ENCODE measurements around the gene SOCS1. TPM values are rescaled to one million over a fixed set of nuclear protein-coding genes. Genes with fewer than 3 reads are reported as not detected.

SOCS1 gene
- total and polyA plus RNA-seq, 2 of the 8 experiments (the other 6 are each of a cell fraction or from before 2014, with no cell fraction given) = 21.0 to 48.9 TPM

DNA sequence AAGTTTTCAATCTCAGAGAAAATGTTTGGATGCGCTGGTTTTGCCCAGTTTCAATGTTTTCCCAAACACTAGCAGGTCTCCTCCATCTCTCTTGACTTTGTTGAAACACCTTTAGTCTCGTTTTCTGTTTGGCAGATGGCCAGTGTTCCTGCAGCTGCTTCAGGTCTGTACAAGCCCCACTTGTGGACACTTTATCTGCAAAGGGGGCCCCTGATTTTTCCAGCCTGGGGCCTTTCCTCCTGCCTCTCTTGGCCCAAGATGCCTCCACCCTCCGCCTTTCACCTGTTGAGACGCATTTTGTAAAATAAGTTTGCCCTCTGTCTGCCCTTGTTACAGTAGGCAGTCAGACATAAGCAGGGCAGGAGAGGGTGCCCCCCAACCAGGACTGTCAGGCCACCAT, 47.0 kb upstream of the SOCS1 start (continued):
- TF ChIP-seq, protein P1, sequence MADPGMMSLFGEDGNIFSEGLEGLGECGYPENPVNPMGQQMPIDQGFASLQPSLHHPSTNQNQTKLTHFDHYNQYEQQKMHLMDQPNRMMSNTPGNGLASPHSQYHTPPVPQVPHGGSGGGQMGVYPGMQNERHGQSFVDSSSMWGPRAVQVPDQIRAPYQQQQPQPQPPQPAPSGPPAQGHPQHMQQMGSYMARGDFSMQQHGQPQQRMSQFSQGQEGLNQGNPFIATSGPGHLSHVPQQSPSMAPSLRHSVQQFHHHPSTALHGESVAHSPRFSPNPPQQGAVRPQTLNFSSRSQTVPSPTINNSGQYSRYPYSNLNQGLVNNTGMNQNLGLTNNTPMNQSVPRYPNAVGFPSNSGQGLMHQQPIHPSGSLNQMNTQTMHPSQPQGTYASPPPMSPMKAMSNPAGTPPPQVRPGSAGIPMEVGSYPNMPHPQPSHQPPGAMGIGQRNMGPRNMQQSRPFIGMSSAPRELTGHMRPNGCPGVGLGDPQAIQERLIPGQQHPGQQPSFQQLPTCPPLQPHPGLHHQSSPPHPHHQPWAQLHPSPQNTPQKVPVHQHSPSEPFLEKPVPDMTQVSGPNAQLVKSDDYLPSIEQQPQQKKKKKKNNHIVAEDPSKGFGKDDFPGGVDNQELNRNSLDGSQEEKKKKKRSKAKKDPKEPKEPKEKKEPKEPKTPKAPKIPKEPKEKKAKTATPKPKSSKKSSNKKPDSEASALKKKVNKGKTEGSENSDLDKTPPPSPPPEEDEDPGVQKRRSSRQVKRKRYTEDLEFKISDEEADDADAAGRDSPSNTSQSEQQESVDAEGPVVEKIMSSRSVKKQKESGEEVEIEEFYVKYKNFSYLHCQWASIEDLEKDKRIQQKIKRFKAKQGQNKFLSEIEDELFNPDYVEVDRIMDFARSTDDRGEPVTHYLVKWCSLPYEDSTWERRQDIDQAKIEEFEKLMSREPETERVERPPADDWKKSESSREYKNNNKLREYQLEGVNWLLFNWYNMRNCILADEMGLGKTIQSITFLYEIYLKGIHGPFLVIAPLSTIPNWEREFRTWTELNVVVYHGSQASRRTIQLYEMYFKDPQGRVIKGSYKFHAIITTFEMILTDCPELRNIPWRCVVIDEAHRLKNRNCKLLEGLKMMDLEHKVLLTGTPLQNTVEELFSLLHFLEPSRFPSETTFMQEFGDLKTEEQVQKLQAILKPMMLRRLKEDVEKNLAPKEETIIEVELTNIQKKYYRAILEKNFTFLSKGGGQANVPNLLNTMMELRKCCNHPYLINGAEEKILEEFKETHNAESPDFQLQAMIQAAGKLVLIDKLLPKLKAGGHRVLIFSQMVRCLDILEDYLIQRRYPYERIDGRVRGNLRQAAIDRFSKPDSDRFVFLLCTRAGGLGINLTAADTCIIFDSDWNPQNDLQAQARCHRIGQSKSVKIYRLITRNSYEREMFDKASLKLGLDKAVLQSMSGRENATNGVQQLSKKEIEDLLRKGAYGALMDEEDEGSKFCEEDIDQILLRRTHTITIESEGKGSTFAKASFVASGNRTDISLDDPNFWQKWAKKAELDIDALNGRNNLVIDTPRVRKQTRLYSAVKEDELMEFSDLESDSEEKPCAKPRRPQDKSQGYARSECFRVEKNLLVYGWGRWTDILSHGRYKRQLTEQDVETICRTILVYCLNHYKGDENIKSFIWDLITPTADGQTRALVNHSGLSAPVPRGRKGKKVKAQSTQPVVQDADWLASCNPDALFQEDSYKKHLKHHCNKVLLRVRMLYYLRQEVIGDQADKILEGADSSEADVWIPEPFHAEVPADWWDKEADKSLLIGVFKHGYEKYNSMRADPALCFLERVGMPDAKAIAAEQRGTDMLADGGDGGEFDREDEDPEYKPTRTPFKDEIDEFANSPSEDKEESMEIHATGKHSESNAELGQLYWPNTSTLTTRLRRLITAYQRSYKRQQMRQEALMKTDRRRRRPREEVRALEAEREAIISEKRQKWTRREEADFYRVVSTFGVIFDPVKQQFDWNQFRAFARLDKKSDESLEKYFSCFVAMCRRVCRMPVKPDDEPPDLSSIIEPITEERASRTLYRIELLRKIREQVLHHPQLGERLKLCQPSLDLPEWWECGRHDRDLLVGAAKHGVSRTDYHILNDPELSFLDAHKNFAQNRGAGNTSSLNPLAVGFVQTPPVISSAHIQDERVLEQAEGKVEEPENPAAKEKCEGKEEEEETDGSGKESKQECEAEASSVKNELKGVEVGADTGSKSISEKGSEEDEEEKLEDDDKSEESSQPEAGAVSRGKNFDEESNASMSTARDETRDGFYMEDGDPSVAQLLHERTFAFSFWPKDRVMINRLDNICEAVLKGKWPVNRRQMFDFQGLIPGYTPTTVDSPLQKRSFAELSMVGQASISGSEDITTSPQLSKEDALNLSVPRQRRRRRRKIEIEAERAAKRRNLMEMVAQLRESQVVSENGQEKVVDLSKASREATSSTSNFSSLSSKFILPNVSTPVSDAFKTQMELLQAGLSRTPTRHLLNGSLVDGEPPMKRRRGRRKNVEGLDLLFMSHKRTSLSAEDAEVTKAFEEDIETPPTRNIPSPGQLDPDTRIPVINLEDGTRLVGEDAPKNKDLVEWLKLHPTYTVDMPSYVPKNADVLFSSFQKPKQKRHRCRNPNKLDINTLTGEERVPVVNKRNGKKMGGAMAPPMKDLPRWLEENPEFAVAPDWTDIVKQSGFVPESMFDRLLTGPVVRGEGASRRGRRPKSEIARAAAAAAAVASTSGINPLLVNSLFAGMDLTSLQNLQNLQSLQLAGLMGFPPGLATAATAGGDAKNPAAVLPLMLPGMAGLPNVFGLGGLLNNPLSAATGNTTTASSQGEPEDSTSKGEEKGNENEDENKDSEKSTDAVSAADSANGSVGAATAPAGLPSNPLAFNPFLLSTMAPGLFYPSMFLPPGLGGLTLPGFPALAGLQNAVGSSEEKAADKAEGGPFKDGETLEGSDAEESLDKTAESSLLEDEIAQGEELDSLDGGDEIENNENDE (IDR thresholded peaks at IDR 0.05; ENCODE audit: insufficient replicate concordance, low read length) = no peak
- TF ChIP-seq MAFK (IDR thresholded peaks at IDR 0.05; ENCODE audit: low read depth, low read length) (no peak), KDM5A (IDR thresholded peaks at IDR 0.05; ENCODE audit: low read length) (no peak), EGR1 (IDR thresholded peaks at IDR 0.05; ENCODE audit: borderline replicate concordance, low read depth, low read length) (no peak), POU5F1 (IDR thresholded peaks at IDR 0.05; ENCODE audit: low read depth, low read length) (no peak), E2F6 (IDR thresholded peaks at IDR 0.05) (no peak), CHD1 (IDR thresholded peaks at IDR 0.05; ENCODE audit: low read depth, low read length) (no peak), GABPA (IDR thresholded peaks at IDR 0.05; ENCODE audit: borderline replicate concordance, insufficient read depth, low read length) (no peak), POLR2AphosphoS5 (IDR thresholded peaks at IDR 0.05; ENCODE audit: low read depth, low read length) (no peak)

Measured in H1 (cell line).